ENCODE results near the gene DTD2. TPM values are rescaled to one million over a fixed set of nuclear protein-coding genes. Genes with fewer than 3 reads are reported as not detected.
"Not testable (repeated sequence)": the region's sequence is repeated elsewhere in the genome, so short reads cannot be mapped to it uniquely, and the experiment has no call there.

Gene DTD2
- total RNA-seq, 1 donor from 2014 or later: 22.2 TPM

DNA sequence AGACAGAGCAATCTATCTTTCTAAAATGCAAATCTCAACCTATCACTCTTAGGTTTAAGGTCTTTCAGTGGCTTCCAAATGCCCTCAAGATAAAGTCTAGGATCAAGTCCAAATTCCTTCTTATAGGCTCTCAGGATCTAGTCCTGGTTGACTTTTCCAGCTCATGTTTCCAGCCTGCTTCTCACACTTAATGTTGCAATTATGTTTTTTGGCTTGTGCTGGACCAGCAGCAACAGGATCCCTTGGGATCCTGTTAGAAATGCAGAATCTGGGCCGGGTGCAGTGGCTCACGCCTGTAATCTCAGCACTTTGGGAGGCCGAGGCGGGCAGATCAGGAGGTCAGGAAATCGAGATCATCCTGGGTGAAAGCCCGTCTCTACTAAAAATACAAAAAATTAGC lies 19.9 kb upstream of the DTD2 start:
- Mint-ChIP-seq H3K4me1 (ENCODE audit: low read depth) (no peaks in the 10 kb centered on the region), H3K27ac (no peak overlapping the region), H3K9me3 (ENCODE audit: low read depth) (peaks cover 7% of the 10 kb centered on the region), H3K36me3 (ENCODE audit: insufficient read depth) (peaks cover 2% of the 10 kb centered on the region), H3K4me3 (ENCODE audit: low read depth) (no peak overlapping the region), H3K27me3 (peaks cover 2% of the 10 kb centered on the region)
- TF ChIP-seq, protein P1, sequence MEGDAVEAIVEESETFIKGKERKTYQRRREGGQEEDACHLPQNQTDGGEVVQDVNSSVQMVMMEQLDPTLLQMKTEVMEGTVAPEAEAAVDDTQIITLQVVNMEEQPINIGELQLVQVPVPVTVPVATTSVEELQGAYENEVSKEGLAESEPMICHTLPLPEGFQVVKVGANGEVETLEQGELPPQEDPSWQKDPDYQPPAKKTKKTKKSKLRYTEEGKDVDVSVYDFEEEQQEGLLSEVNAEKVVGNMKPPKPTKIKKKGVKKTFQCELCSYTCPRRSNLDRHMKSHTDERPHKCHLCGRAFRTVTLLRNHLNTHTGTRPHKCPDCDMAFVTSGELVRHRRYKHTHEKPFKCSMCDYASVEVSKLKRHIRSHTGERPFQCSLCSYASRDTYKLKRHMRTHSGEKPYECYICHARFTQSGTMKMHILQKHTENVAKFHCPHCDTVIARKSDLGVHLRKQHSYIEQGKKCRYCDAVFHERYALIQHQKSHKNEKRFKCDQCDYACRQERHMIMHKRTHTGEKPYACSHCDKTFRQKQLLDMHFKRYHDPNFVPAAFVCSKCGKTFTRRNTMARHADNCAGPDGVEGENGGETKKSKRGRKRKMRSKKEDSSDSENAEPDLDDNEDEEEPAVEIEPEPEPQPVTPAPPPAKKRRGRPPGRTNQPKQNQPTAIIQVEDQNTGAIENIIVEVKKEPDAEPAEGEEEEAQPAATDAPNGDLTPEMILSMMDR (IDR thresholded peaks at IDR 0.05; ENCODE audit: unreplicated experiment): no peak
- DNase-seq (ENCODE audit: low spot score, unreplicated experiment): no peak

DNA sequence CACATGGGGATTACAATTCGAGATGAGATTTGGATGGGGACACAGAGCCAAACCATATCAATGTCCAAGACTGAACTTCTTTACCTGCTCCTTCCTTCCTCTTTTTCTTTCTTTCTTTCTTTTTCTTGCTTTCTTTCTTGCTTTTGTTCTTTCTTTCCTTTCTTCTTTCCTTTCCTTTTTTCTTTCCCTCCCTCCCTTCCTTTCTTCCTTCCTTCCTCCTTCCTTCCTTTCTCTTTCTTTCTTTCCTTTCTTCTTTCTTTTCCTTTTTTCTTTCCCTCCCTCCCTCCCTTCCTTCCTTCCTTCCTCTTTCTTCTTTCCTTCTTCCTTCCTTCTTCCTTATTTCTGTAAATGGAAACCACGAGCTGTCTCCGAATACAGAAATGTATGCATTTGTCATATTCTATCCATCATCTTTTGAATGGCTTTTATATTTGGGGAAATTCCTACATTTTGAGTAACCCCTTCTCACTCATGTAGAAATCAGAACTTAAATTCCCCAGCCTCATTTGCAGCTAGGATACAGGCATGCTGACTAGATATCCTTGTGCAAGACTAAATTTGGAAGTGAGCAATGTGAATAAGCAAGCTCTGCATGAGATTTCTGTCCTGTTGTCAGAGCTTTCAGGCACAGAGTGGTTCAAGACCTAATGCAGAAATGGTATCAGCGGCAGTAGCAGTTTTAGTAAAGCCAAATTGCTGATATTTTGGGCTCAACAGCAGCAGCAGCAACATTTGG lies 19.0 kb upstream of the DTD2 start:
- peaks cover 7% of the 10 kb centered on the region for H3K9me3 Mint-ChIP-seq (ENCODE audit: low read depth)
- peaks cover 2% of the 10 kb centered on the region for H3K36me3 Mint-ChIP-seq (ENCODE audit: insufficient read depth)
- DNase-seq (ENCODE audit: low spot score, unreplicated experiment): no peak
- TF ChIP-seq, protein P1 (IDR thresholded peaks at IDR 0.05; ENCODE audit: unreplicated experiment): no peak
- H3K27me3 Mint-ChIP-seq: peaks cover 2% of the 10 kb centered on the region
- H3K27ac Mint-ChIP-seq: no peak overlapping the region
- H3K4me3 Mint-ChIP-seq (ENCODE audit: low read depth): no peak overlapping the region
- H3K4me1 Mint-ChIP-seq (ENCODE audit: low read depth): no peaks in the 10 kb centered on the region

DNA sequence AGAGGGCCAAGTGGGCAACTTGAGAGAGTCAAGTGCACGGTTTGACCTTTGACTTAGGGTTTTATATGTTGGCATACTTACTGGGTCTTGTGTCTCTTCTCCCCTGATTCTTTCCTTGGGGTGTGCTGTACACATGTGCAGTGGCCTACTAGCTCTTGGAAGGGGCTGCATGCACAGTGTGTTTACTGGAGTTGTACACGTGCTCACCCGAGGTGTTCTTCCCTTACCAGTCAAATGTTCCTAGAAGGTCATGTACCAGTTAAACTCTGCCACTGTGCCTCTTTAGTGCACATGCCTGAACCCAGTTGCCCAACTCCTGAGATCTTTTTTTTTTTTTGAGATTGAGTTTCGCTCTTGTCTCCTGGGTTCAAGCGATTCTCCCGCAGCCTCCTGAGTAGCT lies 9.2 kb upstream of the DTD2 start:
- Mint-ChIP-seq H3K27ac (no peak overlapping the region), H3K9me3 (ENCODE audit: low read depth) (no peaks in the 10 kb centered on the region), H3K27me3 (no peaks in the 10 kb centered on the region), H3K4me1 (ENCODE audit: low read depth) (no peaks in the 10 kb centered on the region), H3K36me3 (ENCODE audit: insufficient read depth) (no peaks in the 10 kb centered on the region), H3K4me3 (ENCODE audit: low read depth) (no peak overlapping the region)
- DNase-seq (ENCODE audit: low spot score, unreplicated experiment): no peak
- TF ChIP-seq, protein P1 (IDR thresholded peaks at IDR 0.05; ENCODE audit: unreplicated experiment): no peak

DNA sequence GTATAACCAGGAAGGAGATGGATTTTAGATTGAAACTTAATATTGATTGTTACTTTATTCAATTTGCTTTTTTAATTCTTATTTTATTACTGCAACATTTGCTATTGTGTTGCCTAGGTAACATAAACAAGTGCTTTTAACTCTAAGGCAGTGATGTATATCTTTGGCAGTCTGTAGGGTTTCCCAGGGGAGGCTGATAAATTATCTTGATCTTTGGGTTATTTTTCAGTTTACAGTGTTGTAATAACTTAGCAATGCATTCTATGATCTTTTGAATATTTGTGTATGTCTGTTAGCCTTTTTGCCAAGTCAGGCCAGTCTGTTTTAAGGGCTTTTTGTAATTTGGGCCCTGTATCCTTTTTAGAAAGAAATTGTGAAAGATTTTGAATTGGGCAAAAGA lies 7.8 kb upstream of the DTD2 start:
- DNase-seq (ENCODE audit: low spot score, unreplicated experiment): no peak
- H3K27me3 Mint-ChIP-seq: no peaks in the 10 kb centered on the region
- TF ChIP-seq, protein P1 (IDR thresholded peaks at IDR 0.05; ENCODE audit: unreplicated experiment): no peak
- H3K4me1 Mint-ChIP-seq (ENCODE audit: low read depth): no peaks in the 10 kb centered on the region
- no peaks in the 10 kb centered on the region for H3K36me3 Mint-ChIP-seq (ENCODE audit: insufficient read depth)
- no peak overlapping the region for H3K27ac Mint-ChIP-seq
- H3K4me3 Mint-ChIP-seq (ENCODE audit: low read depth): no peak overlapping the region
- no peaks in the 10 kb centered on the region for H3K9me3 Mint-ChIP-seq (ENCODE audit: low read depth)

DNA sequence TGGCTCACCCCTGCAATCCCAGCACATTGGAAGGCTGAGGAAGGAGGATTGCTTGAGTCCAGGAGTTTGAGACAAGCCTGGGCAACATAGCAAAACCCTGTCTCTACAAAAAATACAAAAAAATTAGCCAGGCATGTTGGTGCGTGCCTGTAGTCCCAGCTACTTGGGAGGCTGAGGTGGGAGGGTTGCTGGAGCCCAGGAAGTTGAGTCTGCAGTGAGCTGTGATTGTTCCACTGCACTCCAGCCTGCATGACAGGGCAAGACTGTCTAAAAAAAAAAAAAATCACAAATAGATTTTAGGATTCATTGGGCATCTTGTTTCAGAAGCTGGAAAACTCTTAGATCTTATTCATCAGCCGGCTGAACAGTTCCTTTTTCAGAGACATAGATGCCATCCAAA lies 5.1 kb upstream of the DTD2 start:
- not testable (repeated sequence) for H3K27ac Mint-ChIP-seq; H3K36me3 Mint-ChIP-seq (ENCODE audit: insufficient read depth); H3K9me3 Mint-ChIP-seq (ENCODE audit: low read depth); H3K27me3 Mint-ChIP-seq; H3K4me3 Mint-ChIP-seq (ENCODE audit: low read depth); DNase-seq (ENCODE audit: low spot score, unreplicated experiment)
- H3K4me1 Mint-ChIP-seq (ENCODE audit: low read depth): peaks cover 12% of the 10 kb centered on the region

GRCh38 chr14:31461545-31461944 lies 4.2 kb upstream of the DTD2 start:
- TF ChIP-seq, protein P1 (IDR thresholded peaks at IDR 0.05; ENCODE audit: unreplicated experiment): no peak
- peaks cover 16% of the 10 kb centered on the region for H3K4me1 Mint-ChIP-seq (ENCODE audit: low read depth)
- no peak for DNase-seq (ENCODE audit: low spot score, unreplicated experiment)
- no peak overlapping the region for H3K4me3 Mint-ChIP-seq (ENCODE audit: low read depth)
- no peaks in the 10 kb centered on the region for H3K9me3 Mint-ChIP-seq (ENCODE audit: low read depth)
- H3K27me3 Mint-ChIP-seq: no peaks in the 10 kb centered on the region
- no peak overlapping the region for H3K27ac Mint-ChIP-seq
- no peaks in the 10 kb centered on the region for H3K36me3 Mint-ChIP-seq (ENCODE audit: insufficient read depth)

Measured in progenitor cell of endocrine pancreas (in vitro differentiated cells).